WI38 (cell line): Measurements from ENCODE around the gene SGPP1.

Source experiments
- H3K4me3 ChIP-seq: 2 replicates; pipeline ENCODE4 v1.5.1; 2011; ENCODE audit warnings: low read depth, mild to moderate bottlenecking, control low read depth, low read length
- CTCF ChIP-seq: IDR thresholded peaks from 2 replicates; pipeline ENCODE4 v1.5.1; 2012; ENCODE audit warnings: low read depth, mild to moderate bottlenecking, control low read depth, low read length

Gene SGPP1

GRCh38 chr14:63726499-63726898 is 1.4 kb downstream of the SGPP1 start:
- H3K4me3 ChIP-seq = peak overlapping the region; percentile 80
- no peak for TF ChIP-seq CTCF

DNA sequence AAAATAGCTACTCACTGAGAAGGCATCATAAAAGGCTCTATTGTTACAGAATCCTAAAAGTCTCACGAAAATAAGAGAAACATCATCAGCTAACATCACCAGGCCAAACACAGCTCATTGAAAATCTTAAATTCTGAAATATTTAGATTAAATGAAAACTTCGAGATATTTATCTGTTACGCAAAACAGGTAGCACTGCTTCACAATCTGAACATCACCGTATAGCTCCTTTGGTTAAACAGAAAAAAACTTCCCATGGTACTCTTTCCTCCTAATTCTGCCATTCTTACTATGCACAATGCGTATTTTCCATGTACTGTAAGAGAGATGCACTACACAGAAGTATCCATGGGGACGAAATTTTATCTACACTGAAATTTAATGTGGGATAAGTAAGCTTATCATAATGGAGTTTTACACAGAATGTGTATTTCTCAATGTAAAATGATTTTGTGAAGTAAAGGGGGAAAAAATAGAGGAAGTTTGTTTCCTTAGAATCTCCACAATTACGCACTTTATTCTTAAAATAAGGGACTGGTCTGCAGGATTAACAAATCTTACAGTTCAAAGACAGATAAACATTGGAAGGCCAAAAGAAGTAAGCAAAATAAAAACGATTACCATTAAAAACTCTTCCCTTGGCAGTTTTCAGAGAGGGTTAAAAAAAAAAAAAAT is 1.9 kb downstream of the SGPP1 start:
- peak overlapping the region; percentile 80 for H3K4me3 ChIP-seq
- TF ChIP-seq CTCF = no peak

GRCh38 chr14:63717702-63718101 is 10.2 kb downstream of the SGPP1 start:
- TF ChIP-seq CTCF = no peak
- H3K4me3 ChIP-seq = no peak overlapping the region

DNA sequence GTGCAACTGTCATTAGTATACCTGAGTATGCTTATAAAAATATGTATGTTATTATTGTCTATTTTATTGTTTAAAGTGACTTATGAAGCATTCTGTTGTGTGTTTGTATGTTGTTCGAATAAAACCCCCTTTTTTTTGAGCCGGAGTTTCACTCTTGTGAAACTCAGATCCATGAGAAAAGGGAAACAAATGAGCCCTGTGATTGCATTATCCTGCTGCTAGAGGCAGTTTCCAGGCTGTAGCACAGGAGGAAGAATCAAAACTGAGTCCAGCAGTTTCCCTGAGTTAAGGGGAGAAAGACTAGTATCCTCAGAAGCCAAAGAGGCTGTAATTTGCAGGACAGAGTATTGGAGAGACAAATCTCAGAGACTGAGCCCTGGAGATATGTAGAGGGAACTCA is 12.5 kb downstream of the SGPP1 start:
- no peak overlapping the region for H3K4me3 ChIP-seq
- TF ChIP-seq CTCF = no peak

DNA sequence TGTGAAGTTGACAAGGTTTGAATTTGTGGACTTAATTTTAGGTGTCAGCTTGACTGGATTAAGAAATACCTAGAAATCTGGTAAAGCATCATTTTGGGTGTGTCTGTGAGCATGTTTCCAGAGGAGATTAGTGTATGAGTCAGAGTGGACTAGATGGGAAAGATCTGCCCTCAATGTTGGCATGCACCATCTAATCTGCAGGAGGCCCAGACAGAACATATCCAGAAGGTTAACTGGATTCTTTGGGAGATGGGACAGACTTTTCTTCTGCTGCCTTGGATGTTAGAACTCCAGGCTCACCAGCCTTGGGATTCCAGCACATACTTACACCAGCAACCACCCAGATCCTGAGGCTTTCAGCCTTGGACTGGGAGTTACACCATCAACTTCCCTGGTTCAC is 14.1 kb downstream of the SGPP1 start:
- TF ChIP-seq CTCF = no peak
- H3K4me3 ChIP-seq = no peak overlapping the region

GRCh38 chr14:63713058-63713457 is 14.8 kb downstream of the SGPP1 start:
- TF ChIP-seq CTCF = no peak

DNA sequence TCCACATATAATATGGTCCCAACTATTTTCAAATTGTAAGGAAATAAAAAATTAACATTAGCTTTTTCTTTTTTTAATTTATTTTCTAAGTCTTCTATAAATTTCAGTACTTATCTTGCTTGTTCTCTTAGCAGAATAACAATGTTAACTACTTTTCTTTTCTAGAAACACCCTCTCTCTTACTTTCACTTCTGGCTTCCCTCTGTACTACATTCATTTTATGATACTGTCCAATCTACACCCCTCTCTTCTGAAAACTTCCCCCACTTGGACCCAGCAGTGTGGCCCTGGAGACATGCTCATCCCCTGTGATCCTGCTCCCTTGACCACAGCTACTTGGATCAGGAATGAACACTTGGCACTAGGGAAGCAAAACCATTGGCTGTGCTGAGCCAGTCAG is 15.7 kb downstream of the SGPP1 start:
- no peak overlapping the region for H3K4me3 ChIP-seq
- no peak for TF ChIP-seq CTCF

More at GRCh38 chr14:63713058-63713457, 14.8 kb downstream of the SGPP1 start:
- no peak overlapping the region for H3K4me3 ChIP-seq
